Stromal cell of bone marrow (primary cell): ENCODE results near the gene ELAVL3.
"Not testable (repeated sequence)": the region's sequence is repeated elsewhere in the genome, so short reads cannot be mapped to it uniquely, and the experiment has no call there.

Experiments used
- DNase-seq: peaks from one replicate; pipeline ENCODE4 v3.0.0-alpha.2; 2012; ENCODE audit warnings: low read depth

ELAVL3 gene

GRCh38 chr19:11406703-11407236, 74.1 kb downstream of the ELAVL3 start:
- not testable (repeated sequence) for DNase-seq

DNA sequence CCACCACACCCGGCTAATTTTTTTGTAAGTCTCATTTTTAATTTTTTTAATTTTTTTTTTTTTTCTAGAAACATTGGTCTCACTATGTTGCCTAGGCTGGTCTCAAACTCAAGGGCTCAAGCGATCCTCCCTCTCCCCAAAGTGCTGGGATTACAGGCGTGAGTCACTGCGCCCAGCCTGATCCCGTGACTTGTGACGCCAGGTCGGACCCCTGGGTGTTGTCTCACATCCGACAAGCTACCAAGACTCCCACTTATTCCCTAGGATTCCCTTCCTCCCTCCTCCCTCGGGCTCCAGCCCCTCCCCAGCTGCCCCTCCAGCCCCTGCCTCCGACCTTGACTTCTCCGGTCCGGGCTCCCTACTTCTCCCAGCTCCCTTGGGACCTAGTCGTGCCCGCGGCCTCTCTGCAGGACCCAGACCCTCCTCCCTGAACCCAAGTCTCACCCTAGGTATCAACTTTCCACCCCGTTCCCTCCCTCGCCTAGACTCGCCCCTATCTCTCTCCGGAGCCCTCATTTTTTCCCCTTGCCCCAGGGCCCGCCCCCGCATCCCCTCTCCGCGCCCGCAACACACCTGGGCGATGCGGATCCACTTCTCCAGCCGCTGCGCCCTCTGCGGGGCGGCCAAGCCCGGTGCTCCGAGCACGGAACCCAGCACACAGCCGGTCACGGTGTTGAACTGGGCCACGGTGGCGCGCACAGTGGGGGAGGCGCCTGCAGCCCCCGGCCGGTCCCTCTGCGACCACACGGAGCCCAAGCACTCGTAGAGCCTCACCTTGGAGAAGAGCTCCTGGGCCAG, 74.8 kb downstream of the ELAVL3 start:
- DNase-seq, result no peak

DNA sequence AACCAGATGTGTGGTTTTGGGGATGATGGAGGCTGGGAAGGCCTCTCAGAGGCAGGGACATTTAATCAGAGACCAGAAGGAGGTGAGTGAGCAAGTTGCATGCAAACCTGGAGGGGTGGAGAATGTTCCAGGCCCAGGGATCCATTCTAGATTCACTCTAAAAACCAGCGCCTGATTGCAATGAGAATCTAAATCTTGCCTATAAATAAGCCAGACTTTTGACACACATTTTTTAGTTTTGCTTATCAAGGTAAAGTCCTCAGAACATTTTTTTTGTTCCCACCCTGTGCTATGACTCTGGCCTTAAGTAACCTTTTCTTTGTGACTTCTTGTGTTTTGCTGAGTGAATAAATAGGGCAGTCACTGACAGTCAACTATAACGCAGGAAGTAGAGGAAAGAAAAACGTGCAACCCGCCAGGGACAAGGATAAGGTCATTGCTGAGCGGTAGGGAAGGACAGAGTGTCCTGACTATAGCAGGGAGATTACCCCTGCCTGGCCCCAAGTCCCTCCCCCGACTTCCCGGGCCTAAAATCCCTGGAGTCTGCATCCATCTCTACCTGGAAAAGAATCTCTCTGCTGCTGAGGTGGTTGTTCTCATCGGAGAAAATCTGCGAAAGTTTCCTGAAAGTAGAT, 76.1 kb downstream of the ELAVL3 start:
- no peak for DNase-seq

DNA sequence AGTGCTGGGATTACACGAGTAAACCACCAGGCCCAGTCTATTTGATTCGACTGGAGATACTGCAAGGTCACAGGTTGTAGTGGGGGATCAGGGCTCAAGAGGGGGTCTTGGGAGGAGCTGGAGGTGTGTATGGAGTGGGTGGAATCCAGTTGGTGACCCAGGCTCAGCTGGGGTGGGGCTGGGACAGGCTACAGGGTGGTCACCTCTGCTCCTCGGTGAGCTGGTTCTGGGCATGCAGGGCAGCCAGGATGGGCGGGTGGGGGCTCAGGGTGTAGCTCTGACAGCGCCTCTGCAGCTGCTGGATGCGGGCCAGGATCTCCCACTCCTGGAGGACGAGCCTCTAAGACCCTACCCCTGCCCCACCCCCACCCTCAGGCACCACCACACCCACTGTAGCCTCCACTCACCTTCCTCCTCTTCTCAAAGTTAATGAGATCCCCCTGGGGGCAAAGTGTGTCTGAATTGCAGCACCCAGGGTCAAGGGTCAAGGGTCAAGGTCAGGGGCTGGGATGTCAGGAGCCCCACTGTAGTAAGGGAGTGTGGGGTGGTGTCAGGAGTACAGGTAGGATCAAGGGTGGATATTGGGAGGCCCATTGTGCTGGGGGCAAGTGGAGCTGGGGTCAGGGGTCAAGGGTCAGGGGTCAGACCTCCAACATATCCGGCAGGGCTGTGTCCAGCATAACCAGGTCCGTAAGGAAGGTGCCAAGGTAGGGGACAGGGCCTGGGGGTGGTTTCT, 78.9 kb downstream of the ELAVL3 start:
- no peak for DNase-seq
